Epithelial cell of prostate (primary cell): ENCODE results near the gene SUPT4H1.

ENCODE experiments used
- DNase-seq: peaks from one replicate; pipeline ENCODE4 v3.0.0-alpha.2; 2011; ENCODE audit warnings: low read depth, low spot score
- H3K27ac ChIP-seq: fragments of 450-650 bp; 2 replicates; pipeline ENCODE4 v1.5.1; 2017; ENCODE audit warnings: mild to moderate bottlenecking

SUPT4H1 gene

DNA sequence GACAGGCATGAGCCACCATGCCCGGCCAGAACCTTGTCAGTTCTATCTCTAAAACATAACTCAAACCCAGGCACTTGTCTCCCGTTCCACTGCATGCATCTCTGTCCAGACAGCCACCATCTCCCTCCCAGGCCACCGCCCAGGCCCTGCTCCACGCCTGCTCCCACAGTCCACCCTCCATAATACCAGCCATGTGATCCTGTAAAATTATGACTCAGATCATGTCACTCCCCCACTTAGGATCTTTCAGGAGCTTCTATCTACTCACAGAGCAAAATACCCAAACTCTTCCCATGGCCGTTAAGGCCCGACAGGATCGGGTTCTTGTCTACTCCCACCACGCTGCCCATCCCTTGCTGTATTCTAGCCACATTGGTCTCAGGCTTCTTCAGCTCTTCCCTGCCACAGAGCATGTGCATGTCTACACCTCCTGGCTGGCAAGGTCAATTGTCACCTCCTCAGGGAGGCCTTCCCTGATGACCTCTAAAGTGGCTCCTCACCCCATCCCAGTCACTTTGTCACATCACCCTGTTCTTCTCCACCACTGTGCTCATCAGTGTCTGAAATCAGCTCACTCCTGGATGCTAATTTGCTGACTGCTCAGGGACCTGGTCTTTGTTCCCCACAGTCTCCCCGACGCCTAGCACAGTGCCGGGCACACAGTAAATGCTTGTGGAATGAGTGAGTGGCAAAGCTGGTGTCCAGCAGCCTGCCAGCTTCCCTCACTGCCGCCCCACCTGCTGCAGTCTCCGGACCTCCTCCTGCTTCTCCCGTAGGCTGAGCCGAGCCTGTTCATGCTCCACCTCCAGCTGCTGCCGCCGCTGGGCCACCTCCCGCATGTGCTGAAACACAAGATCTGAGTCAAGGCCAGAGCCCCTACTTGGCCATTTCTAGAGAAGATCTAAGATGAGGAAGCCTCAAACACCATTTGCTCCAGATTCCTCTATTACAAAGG lies 30.2 kb downstream of the SUPT4H1 start:
- no peak for DNase-seq
- no peak overlapping the region for H3K27ac ChIP-seq

DNA sequence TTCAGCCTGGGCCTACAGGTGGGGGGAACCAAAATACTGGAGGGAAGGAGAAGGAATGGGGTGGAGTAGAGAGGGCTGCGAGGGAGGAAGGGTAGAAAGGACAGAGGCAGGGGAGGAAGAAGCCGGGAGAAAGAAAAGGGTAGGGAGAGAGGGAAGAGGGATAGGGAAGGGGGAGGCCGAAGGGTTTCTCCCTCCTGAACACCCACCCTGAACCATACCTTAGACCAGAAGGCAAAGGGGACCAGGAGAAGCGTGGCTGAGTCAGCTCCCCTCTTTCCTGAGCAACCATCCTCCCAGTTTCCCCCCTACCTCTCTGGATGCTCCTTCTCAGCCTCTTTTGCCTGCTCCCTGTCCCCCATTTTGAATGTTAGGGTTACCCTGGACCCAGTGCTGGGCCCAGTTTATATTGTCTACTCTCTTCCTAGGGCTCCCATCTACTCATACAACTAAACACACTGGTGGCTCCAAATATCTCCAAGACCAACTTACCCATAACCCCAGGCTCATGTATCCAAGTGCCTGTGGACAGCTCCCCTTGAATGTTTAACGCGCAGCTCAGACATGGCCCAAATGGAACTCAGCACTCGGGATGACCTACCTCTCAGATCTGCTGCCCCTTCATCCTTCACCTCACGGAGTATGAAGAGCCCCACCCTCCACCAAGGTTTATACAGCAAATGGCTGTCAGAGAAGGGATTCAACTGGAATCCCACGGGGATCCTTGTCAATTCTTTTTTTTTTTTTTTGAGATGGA lies 31.3 kb downstream of the SUPT4H1 start:
- no peak overlapping the region for H3K27ac ChIP-seq
- DNase-seq, result no peak

GRCh38 chr17:58320163-58320558 lies 31.8 kb downstream of the SUPT4H1 start:
- DNase-seq, result no peak
- H3K27ac ChIP-seq, result no peak overlapping the region

DNA sequence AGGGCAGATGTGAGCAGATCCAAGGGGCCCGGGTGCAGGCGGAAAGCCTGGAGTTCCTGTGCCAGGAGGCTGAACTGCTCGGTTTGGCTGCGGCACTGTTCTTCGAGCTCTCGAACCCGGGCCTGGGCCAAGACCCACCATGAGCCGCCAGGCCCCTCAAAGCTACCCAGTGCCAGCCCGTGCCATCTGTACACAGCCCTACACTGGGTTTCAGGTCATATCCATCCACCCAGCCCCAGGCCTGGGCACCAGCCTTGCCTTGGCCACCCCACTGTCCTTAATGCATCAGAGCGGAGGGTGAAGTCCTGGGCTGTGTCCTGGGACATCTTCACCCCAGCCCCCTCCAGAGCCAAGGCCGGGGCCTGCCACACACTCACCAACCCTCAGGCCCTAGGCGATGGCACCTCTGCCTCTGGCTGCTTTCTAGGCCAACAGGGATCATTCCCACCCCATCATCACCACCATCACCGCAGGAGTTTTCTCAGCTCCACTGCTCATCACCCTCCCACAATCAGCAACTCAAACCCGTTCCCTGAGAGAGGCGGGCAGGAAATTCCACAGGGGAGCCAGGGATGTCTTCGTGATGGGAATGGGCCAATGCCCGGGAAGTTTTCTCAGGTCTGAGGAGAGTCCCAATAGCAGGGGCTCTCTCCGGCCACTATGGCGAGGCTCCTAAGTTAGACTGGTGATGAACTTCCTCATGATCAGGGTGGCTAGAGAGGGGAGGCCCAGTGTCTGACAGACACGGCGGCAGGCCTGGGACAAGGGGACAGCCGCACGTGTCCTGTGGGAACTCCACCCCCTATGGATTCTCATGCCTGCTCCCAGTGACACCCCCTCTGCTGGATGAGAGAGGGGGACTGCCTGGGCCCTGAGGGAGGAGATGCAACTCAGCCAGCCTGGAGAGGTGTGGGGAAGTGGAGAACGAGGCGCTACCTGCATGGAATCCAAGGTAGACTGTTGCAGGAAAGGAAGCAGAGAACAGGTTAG lies 32.5 kb downstream of the SUPT4H1 start:
- no peak overlapping the region for H3K27ac ChIP-seq
- no peak for DNase-seq

DNA sequence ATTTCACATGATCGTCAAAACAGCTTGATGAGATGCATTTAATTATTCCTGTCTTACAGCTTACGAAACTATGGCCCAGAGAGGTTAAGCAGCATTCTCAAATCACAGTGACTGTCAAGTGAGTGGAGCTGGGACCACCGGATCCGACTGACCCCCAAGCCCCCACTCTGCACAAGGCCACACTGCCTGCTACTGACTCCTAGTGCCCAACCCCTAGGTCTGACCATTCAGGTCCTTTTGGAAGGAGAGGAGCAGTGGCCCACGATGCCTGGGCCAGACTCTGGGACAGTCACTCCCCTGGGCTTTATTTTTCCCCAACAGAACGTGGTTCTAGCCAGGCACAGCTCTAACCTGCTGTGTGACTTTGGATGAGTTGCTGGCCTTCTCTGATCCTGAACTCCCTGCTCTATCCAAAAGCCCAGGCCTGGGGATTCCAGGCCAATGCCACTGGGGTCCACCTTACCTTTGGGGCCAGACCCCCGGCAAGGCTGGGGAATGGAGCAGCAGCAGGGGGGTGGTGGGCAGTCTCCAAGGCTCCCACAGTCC lies 33.3 kb downstream of the SUPT4H1 start:
- no peak overlapping the region for H3K27ac ChIP-seq
- DNase-seq, result no peak

GRCh38 chr17:58318065-58318481 lies 33.9 kb downstream of the SUPT4H1 start:
- no peak for DNase-seq
- no peak overlapping the region for H3K27ac ChIP-seq

DNA sequence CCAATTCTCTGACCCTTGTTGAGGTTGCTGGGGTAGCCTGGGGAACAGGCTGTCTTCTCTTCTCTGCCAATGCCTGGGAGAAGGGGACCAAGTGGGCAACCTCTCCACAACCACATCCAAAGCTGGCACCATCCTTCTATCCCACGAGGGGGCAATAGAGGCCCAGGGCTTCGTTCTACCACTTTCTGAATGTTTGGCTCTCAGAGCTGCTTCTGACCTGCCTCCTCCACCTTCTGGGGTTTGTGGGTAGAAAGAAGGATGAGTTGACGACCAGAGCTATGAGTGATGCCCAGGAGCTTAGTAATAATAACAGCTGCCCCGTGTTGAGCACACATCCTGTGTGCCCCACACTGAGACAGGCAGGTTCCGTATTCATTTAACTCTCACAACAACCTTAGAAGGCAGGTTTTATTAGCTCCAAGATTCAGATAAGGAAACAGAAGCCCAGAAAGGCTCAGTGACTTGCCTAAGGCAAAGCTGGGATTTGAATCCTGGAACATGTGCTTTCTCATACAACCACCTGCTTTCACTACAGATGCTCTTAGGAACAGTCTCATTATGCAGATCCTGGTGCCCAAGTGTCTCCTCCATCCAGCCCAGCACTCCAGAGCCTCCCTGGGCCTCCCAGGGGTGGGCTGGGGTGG lies 34.5 kb downstream of the SUPT4H1 start:
- H3K27ac ChIP-seq, result no peak overlapping the region
- DNase-seq, result peak; percentile 81

DNA sequence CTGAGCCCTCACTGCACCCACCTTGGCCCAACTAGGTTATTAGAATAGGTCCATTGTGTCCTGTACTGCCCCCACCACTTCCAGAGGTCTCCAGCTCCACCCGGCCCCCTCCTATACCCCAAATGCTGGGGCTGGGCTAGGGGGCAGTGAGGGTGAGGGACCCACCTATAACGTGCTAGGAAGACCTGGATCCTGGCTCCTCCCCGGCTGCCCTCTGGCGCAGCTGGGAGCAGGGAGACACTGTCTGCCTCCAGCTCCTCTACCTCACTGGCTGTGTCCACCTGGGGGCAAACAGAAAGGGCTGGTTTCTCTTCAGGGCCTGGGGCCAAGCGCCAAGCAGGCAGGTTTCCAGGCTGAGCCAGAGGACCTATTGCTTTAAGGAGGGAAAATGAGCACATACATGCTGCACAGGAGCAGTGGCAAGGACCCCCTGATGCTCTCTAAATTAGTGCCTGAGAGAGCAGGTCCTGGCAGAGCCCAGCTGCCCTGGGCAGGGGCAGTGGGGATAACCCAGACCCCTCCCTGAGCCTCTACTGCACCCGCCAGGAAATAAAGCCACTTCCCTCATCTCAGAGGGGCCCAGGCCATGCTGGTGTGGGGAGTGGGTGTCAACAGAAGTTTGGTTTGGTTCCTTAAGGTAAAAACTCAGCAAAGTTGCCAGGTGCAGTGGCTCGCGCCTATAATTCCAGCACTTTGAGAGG lies 35.6 kb downstream of the SUPT4H1 start:
- no peak overlapping the region for H3K27ac ChIP-seq
- DNase-seq, result no peak

GRCh38 chr17:58315750-58316149 lies 36.3 kb downstream of the SUPT4H1 start:
- H3K27ac ChIP-seq, result no peak overlapping the region
- no peak for DNase-seq

DNA sequence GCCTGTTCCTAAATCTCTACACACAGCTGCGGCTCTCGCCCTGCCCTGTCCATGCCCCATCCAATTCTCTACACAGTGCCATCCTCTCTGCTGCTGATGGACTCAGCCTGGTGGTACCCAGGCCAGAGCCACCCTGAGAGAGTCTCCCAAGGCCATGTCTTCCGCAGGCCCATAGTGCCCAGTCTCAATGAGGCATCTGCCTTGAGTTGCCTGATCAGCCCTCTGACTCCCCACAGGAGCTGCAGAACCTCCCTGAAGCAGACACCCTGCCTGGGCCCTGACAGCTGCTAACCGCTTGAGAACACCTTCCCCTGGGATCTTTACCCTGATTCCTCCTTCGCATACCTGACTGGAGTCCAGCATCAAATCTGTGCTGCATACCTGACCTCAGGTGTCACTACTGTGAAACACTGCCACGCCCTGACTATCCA lies 36.7 kb downstream of the SUPT4H1 start:
- H3K27ac ChIP-seq, result no peak overlapping the region
- no peak for DNase-seq

DNA sequence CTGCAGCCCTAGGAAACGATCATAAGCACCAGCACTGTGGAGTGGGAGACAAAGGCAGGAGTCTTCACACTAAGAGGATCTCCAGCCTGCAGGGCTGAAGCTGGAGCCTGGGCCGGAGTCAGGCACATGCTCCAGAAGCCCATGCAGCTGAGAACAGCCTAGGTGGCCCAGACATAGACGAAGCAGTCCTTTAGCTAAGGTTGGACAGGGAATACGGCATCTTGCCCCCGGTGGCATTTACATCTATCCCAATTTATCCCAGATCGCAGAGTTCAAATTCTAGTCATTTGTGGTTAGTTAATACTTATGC lies 37.3 kb downstream of the SUPT4H1 start:
- no peak overlapping the region for H3K27ac ChIP-seq
- no peak for DNase-seq

DNA sequence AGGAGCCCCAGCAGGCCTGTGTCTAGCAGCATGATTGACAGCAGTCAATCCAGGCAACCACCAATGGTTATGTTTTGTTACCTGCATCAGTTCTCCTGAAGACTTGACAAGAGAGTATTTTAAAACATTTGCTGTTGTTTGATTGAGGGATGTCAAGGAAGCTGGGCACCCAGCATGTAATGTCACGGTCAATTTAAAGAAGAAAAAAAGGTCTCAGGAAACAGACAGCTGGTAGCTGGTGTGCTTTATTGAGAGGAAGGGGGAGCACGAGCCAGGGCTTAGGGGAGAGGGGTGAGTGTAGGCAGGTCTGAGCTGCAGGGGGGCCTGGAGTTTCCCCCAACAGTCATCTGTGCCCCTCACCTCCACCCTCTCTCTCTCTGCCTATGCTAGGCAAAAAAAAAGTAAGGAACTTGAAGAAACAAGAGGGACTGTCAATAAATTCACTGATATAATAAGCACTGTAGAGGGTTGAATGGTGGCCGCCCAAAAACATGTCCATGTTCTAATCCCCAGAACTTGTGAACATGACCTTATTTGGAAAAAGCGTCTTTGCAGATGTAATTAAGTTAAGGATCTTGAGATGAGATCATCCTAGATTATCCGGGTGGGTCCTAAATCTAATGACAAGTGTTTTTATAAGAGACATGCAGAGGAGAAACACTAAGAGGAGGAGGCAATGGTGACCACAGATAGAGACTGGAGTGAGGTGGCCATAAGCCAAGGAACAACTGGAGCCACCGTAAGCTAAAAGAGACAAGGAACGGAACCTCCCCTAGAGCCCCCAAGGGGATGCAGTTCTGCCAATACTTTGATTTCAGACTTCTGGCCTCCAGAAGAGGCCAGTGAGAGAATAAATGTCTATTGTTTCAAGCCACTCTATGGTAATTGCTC lies 37.9 kb downstream of the SUPT4H1 start:
- no peak for DNase-seq
- H3K27ac ChIP-seq, result no peak overlapping the region

DNA sequence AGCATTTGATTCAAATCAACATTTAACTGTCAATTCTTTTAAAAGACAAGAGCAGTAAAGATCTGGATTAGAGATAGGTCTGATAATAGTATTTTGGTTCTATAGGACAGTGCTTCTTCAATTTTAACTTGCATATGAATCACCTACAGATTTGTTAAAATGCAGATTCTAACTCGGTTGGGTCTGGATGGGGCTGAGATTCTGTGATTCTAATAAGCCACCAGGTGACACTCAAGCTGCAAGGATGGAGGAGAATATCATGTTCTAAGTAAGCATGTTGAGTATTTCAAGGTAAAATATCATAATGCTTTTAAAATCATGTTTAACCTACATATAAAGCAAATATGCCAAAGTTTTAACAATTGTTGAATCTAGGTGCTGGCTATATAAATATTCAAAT lies 39.2 kb downstream of the SUPT4H1 start:
- no peak for DNase-seq
- no peak overlapping the region for H3K27ac ChIP-seq

GRCh38 chr17:58312021-58312630 lies 39.9 kb downstream of the SUPT4H1 start:
- no peak for DNase-seq
- H3K27ac ChIP-seq, result no peak overlapping the region

GRCh38 chr17:58311429-58311894 lies 40.5 kb downstream of the SUPT4H1 start:
- no peak for DNase-seq
- H3K27ac ChIP-seq, result no peak overlapping the region

DNA sequence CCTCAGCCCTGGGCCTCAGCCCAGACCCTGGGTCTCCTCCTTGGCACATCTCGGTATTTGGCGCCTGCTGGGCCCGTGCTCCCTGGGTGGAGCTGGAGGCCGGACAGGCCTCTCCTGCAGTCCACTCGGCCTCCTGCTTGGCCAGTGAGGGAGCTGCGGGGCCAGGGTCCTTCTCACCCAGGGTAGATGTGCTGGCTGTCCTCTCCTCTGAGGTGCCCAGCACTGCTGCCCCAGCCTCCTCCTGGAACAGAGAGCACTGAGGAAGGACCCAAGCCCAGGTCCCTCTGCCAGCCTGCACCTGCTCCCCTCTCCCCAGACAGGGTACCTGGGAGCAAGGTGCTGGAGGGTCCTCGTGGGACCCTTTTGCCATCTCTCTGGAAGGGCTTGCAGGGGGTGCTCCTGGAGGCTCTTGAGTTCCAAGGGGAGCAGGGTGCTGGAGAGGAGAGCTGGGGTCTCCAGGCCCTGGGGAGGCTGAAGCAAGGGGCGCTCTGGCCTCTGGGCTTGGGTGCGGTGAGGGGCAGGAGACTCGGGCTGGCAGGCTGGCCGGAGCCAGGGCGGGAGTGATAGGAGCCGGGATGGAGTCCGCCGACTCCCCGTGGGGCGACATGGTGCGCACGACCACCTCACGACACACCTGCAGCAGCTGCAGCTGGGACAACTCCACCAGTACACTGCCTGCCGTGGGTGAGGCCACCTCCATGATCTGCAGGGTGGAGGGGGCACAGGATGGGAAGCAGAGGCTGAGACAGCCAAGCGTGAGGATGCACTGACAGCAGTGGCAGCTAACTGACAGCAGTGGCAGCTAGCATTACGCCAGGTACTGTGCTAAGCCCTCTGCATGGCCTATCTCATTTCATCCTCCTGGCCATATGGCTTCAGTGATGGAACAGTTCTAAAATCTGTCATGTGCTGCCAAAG lies 41.2 kb downstream of the SUPT4H1 start:
- no peak for DNase-seq
- no peak overlapping the region for H3K27ac ChIP-seq

DNA sequence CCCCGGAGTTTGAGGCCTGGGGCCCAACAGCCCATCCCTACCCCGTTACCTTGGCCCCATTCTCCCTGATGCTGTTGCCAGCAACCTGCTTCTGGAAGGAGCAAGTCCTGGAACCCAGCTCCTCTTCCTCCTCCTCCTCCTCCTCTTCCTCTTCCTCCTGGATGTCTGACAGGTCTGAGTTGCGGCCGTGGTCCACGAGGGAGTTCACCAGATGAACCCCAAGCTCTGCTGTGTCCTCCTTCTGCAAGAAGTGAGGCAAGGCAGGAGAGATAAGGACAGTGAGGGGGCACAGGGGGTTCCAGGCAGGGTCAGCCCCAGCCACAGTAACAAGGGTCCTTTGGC lies 42.1 kb downstream of the SUPT4H1 start:
- DNase-seq, result no peak
- H3K27ac ChIP-seq, result no peak overlapping the region
